GM23338 (cell line): Measurements from ENCODE around the gene KLC4. TPM values are rescaled to one million over a fixed set of nuclear protein-coding genes. Genes with fewer than 3 reads are reported as not detected.

Experiments
- ATAC-seq: fragments of 200-7000 bp; cut with Tn5 transposase; 3 replicates; pipeline ENCODE4 v1.9.1; 2020
- DNase-seq: peaks from one replicate; pipeline ENCODE4 v3.0.0-alpha.2; 2015; ENCODE audit warnings: low spot score
- H2AFZ ChIP-seq: fragments of 200-600 bp; sonication (generic); 2 replicates; pipeline ENCODE4 v1.8.0; 2016; ENCODE audit warnings: antibody characterized with exemption, mild to moderate bottlenecking, moderate library complexity
- H3F3A ChIP-seq: fragments of 200-600 bp; sonication (generic); replicated peaks from 2 replicates; pipeline ENCODE4 v1.8.0; 2017; ENCODE audit warnings: antibody characterized with exemption, mixed run types, low read depth
- H3K27ac ChIP-seq: fragments of 200-600 bp; sonication (generic); 2 replicates; pipeline ENCODE4 v1.6.1; 2016; ENCODE audit warnings: low read depth
- H3K27me3 ChIP-seq: fragments of 200-600 bp; sonication (generic); 2 replicates; pipeline ENCODE4 v1.8.0; 2016; ENCODE audit warnings: mild to moderate bottlenecking, mixed run types, moderate library complexity; ENCODE audit not compliant: insufficient read depth
- H3K36me3 ChIP-seq: fragments of 200-600 bp; sonication (generic); 2 replicates; pipeline ENCODE4 v1.8.0; 2016; ENCODE audit warnings: mild to moderate bottlenecking; ENCODE audit not compliant: insufficient read depth
- H3K4me1 ChIP-seq: fragments of 200-600 bp; sonication (generic); 2 replicates; pipeline ENCODE4 v1.8.0; 2016; ENCODE audit warnings: mild to moderate bottlenecking, moderate library complexity; ENCODE audit not compliant: insufficient read depth
- H3K4me2 ChIP-seq: fragments of 200-600 bp; sonication (generic); 2 replicates; pipeline ENCODE4 v1.7.1; 2017; ENCODE audit warnings: mixed run types
- H3K4me3 ChIP-seq: fragments of 200-600 bp; sonication (generic); 2 replicates; pipeline ENCODE4 v1.6.1; 2016; ENCODE audit warnings: mixed run types
- H3K79me2 ChIP-seq: fragments of 200-600 bp; sonication (generic); replicated peaks from 2 replicates; pipeline ENCODE4 v1.8.0; 2017; ENCODE audit warnings: mild to moderate bottlenecking; ENCODE audit not compliant: insufficient read depth
- H3K9me2 ChIP-seq: fragments of 200-600 bp; sonication (generic); 2 replicates; pipeline ENCODE4 v1.8.0; 2017; ENCODE audit not compliant: insufficient read depth
- H4K20me1 ChIP-seq: fragments of 200-600 bp; sonication (generic); replicated peaks from 2 replicates; pipeline ENCODE4 v1.8.0; 2017; ENCODE audit warnings: mild to moderate bottlenecking; ENCODE audit not compliant: insufficient read depth
- H3K27ac Mint-ChIP-seq: 2 replicates; pipeline ENCODE4 v1.8.0; 2020; ENCODE audit warnings: inconsistent platforms, mild to moderate bottlenecking, moderate library complexity, mixed read lengths
- H3K27me3 Mint-ChIP-seq: 3 replicates; pipeline ENCODE4 v1.8.0; 2022; ENCODE audit warnings: low read depth, mild to moderate bottlenecking, moderate library complexity, mixed read lengths, inconsistent platforms; ENCODE audit not compliant: insufficient read depth, poor library complexity
- H3K36me3 Mint-ChIP-seq: 3 replicates; pipeline ENCODE4 v1.8.0; 2021; ENCODE audit warnings: low read depth, mild to moderate bottlenecking, inconsistent platforms, moderate library complexity, mixed read lengths
- H3K4me1 Mint-ChIP-seq: 3 replicates; pipeline ENCODE4 v1.8.0; 2020; ENCODE audit warnings: mild to moderate bottlenecking, inconsistent platforms, mixed read lengths
- H3K4me3 Mint-ChIP-seq: 3 replicates; pipeline ENCODE4 v1.8.0; 2021; ENCODE audit warnings: moderate library complexity, mild to moderate bottlenecking, inconsistent platforms, mixed read lengths
- H3K9me3 Mint-ChIP-seq: 3 replicates; pipeline ENCODE4 v1.8.0; 2020; ENCODE audit warnings: moderate library complexity, mild to moderate bottlenecking, inconsistent platforms, mixed read lengths
- CREB1 ChIP-seq: fragments of 250-450 bp; sonication (Bioruptor Pico); IDR thresholded peaks from 2 replicates; pipeline ENCODE4 v1.5.0; 2020; ENCODE audit warnings: low read depth, mild to moderate bottlenecking, moderate library complexity
- CTCF ChIP-seq, 2 experiments: fragments of 200-600 bp in 1 of 2; sonication (generic) in 1 of 2; conservative IDR thresholded peaks; 2 replicates each; pipeline versions ENCODE4 v1.5.1 to v1.6.1; 2016 to 2017; ENCODE audit warnings: antibody characterized with exemption in 2 of 2, low read depth in 2 of 2, mild to moderate bottlenecking in 2 of 2, moderate library complexity in 1 of 2
- ETS1 ChIP-seq: IDR thresholded peaks from 2 replicates; pipeline ENCODE4 v1.6.1; 2016; ENCODE audit warnings: antibody characterized with exemption
- EZH2 ChIP-seq: fragments of 200-600 bp; sonication (generic); IDR thresholded peaks from one replicate; pipeline ENCODE4 v1.8.0; 2017; ENCODE audit warnings: antibody characterized with exemption, mild to moderate bottlenecking, low read depth; ENCODE audit not compliant: unreplicated experiment
- EZH2phosphoT487 ChIP-seq: fragments of 200-600 bp; sonication (generic); IDR thresholded peaks from one replicate; pipeline ENCODE4 v1.8.1; 2018; ENCODE audit warnings: antibody characterized with exemption; ENCODE audit not compliant: unreplicated experiment
- JUNB ChIP-seq: IDR thresholded peaks from one replicate; pipeline ENCODE4 v1.6.1; 2016; ENCODE audit warnings: antibody characterized with exemption; ENCODE audit not compliant: unreplicated experiment
- NANOG ChIP-seq: IDR thresholded peaks from 2 replicates; pipeline ENCODE4 v1.6.1; 2016; ENCODE audit warnings: antibody characterized with exemption, borderline replicate concordance
- POLR2AphosphoS5 ChIP-seq: IDR thresholded peaks from 2 replicates; pipeline ENCODE4 v1.6.1; 2016; ENCODE audit warnings: antibody characterized with exemption, low read depth
- REST ChIP-seq: IDR thresholded peaks from one replicate; pipeline ENCODE4 v1.6.1; 2018; ENCODE audit warnings: antibody characterized with exemption; ENCODE audit not compliant: unreplicated experiment
- STAT1 ChIP-seq: IDR thresholded peaks from one replicate; pipeline ENCODE4 v1.6.1; 2016; ENCODE audit warnings: antibody characterized with exemption; ENCODE audit not compliant: unreplicated experiment
- ZNF114 ChIP-seq: fragments of 250-450 bp; sonication (Bioruptor Pico); IDR thresholded peaks from 2 replicates; pipeline ENCODE4 v1.5.0; 2020; ENCODE audit warnings: mild to moderate bottlenecking, moderate library complexity
- ZNF331 ChIP-seq: fragments of 250-450 bp; sonication (Bioruptor Pico); IDR thresholded peaks from 2 replicates; pipeline ENCODE4 v1.5.0; 2020; ENCODE audit warnings: low read depth, mild to moderate bottlenecking, moderate library complexity
- ZNF462 ChIP-seq: fragments of 250-450 bp; sonication (Bioruptor Pico); IDR thresholded peaks from 2 replicates; pipeline ENCODE4 v1.5.0; 2020; ENCODE audit warnings: mild to moderate bottlenecking, moderate library complexity
- polyA plus RNA-seq: library from polyadenylated mRNA; unstranded; fragments of >200 nt; fragmentation: Nextera tagmentation; extraction: Ambion mirVana; gene quantifications from 2 replicates; pipeline ENCODE4 v1.2.1, GENCODE V29; 2016
- total RNA-seq: library from RNA; depleted of rRNA; stranded (reverse); fragments of >200 nt; shearing (Covaris generic); gene quantifications from 2 replicates; pipeline ENCODE4 v1.2.3, GENCODE V29; 2014

KLC4 gene
- total and polyA plus RNA-seq, 2 experiments from 2014 or later, result 14.9 to 17.4 TPM

- Histone ChIP-seq H3F3A (no peaks in the 10 kb centered on the region), H4K20me1 (peaks cover 57% of the 10 kb centered on the region)
Observed at GRCh38 chr6:43082806-43083655, 23.6 kb downstream of the KLC4 start.

More at GRCh38 chr6:43082806-43083655, 23.6 kb downstream of the KLC4 start:
- Mint-ChIP-seq H3K36me3 (peaks cover 3% of the 10 kb centered on the region; the same call in 2 of the 3 replicates), H3K27ac (no peak overlapping the region; the same call in 1 of the 2 replicates), H3K4me1 (peaks cover 37% of the 10 kb centered on the region), H3K27me3 (peaks cover 9% of the 10 kb centered on the region), H3K9me3 (no peaks in the 10 kb centered on the region), H3K4me3 (no peak overlapping the region)
- DNase-seq, result no peak
- H3K27ac ChIP-seq, result no peak overlapping the region
- peaks cover 100% of the 10 kb centered on the region for H3K79me2 ChIP-seq
- peak; percentile 41 for ATAC-seq
- no peak for TF ChIP-seq ZNF462
- TF ChIP-seq CREB1 (CRISPR knock-in tag), result no peak
- no peak for TF ChIP-seq ETS1
- TF ChIP-seq POLR2AphosphoS5, result no peak
- no peak for TF ChIP-seq CTCF (conservative IDR thresholded peaks at IDR 0.05; ENCODE audit: low read depth in 2 of 2)
- TF ChIP-seq NANOG, result no peak
- no peak for TF ChIP-seq JUNB
- no peak for TF ChIP-seq EZH2phosphoT487
- TF ChIP-seq REST, result no peak
- TF ChIP-seq ZNF114, result no peak
- no peak for TF ChIP-seq STAT1
- no peak for TF ChIP-seq ZNF331
- no peak for TF ChIP-seq EZH2
- H2AFZ ChIP-seq, result no peak overlapping the region
- peaks cover 23% of the 10 kb centered on the region for H3K4me1 ChIP-seq
- no peaks in the 10 kb centered on the region for H3K27me3 ChIP-seq
- H3K4me3 ChIP-seq, result no peak overlapping the region
- no peaks in the 10 kb centered on the region for H3K9me2 ChIP-seq
- H3K4me2 ChIP-seq, result no peak overlapping the region
- no peaks in the 10 kb centered on the region for H3K36me3 ChIP-seq
